GM06990 (cell line): ENCODE results near the gene MMAA.

ENCODE experiments used
- DNase-seq: peaks from one replicate; pipeline ENCODE4 v3.0.0-alpha.2; 2011; ENCODE audit not compliant: insufficient read length; ENCODE audit errors: extremely low read depth
- H3K27me3 ChIP-seq: replicated peaks from 2 replicates; pipeline ENCODE4 v1.6.0; 2011; ENCODE audit warnings: low read length; ENCODE audit not compliant: control insufficient read depth, insufficient read depth
- H3K36me3 ChIP-seq: 2 replicates; pipeline ENCODE4 v1.5.1; 2011; ENCODE audit warnings: low read length; ENCODE audit not compliant: control insufficient read depth, insufficient read depth
- H3K4me3 ChIP-seq: replicated peaks from 2 replicates; pipeline ENCODE4 v1.5.1; 2011; ENCODE audit warnings: low read depth, mild to moderate bottlenecking, control low read depth, low read length
- TF ChIP-seq, protein P1 (sequence below): IDR thresholded peaks from 2 replicates; pipeline ENCODE4 v1.5.1; 2011; ENCODE audit warnings: low read length, control low read depth, mild to moderate bottlenecking, inconsistent platforms; ENCODE audit not compliant: insufficient read depth, poor library complexity, severe bottlenecking

Gene MMAA

DNA sequence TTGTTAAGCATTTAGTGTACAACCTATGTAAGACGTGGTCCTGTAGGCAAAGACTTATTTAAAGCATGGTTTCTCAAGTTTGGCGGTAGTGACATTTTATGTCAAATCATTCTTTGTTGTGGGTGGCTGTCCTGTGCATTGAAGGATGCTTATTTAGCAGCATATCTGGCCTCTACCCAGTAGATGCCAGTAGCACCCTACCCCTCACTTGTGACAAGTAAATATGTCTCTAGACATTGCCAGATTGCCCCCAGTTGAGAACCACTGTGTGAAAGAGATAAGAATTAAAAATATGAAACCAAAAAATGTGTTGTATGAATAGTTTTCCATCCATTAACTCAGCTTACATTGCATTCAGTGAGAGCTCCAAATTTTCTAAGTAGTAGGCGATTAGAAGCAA, 25.5 kb downstream of the MMAA start:
- Histone ChIP-seq H3K36me3 (no peaks in the 10 kb centered on the region; the same call in 1 of the 2 replicates), H3K27me3 (no peaks in the 10 kb centered on the region), H3K4me3 (no peak overlapping the region)
- TF ChIP-seq, protein P1, sequence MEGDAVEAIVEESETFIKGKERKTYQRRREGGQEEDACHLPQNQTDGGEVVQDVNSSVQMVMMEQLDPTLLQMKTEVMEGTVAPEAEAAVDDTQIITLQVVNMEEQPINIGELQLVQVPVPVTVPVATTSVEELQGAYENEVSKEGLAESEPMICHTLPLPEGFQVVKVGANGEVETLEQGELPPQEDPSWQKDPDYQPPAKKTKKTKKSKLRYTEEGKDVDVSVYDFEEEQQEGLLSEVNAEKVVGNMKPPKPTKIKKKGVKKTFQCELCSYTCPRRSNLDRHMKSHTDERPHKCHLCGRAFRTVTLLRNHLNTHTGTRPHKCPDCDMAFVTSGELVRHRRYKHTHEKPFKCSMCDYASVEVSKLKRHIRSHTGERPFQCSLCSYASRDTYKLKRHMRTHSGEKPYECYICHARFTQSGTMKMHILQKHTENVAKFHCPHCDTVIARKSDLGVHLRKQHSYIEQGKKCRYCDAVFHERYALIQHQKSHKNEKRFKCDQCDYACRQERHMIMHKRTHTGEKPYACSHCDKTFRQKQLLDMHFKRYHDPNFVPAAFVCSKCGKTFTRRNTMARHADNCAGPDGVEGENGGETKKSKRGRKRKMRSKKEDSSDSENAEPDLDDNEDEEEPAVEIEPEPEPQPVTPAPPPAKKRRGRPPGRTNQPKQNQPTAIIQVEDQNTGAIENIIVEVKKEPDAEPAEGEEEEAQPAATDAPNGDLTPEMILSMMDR: no peak
- DNase-seq: no peak

DNA sequence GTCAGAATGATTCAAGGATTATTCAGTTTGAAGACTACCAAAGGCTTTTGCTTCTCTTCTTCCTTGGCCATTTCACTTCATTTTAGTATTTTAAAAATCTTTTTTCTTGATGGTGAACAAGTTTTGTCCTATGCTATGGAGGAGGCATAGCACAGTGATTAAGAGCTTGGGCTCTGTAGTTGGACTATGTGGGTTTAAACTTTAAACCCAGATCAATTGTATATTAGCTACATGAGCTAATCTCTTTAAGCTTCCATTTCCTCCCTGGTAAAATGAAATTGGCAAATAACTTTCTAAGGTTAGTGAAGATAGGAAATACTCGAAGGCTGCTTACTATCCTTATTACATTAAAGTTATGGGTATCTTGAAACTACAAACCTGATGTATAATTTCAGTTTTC, 37.0 kb downstream of the MMAA start:
- Histone ChIP-seq H3K27me3 (no peaks in the 10 kb centered on the region), H3K4me3 (no peak overlapping the region), H3K36me3 (no peaks in the 10 kb centered on the region; the same call in 1 of the 2 replicates)
- DNase-seq: no peak
- TF ChIP-seq, protein P1: no peak

DNA sequence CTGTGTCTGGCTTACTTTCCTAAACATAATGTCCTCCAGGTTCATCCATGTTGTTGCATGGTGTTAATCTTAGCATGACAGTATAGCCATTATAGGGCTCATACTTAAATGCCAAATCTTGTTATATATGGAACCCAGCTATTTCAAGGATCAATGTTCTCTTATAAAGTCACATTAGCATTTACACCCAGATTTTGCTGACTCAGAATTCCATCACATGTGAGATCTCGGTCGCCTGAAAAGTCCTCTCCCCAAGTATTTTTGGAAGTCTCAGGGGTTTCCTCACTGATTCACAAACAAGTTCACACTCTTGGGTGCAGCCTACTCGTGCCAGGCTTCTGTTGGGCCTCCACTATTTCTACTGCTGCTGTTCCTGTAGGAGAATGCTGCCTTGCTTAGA, 40.9 kb downstream of the MMAA start:
- Histone ChIP-seq H3K4me3 (no peak overlapping the region), H3K36me3 (no peaks in the 10 kb centered on the region; the same call in 1 of the 2 replicates), H3K27me3 (no peaks in the 10 kb centered on the region)
- no peak for DNase-seq
- TF ChIP-seq, protein P1: no peak

GRCh38 chr4:145663194-145663593, 44.0 kb downstream of the MMAA start:
- DNase-seq: no peak
- no peak overlapping the region for H3K4me3 ChIP-seq
- no peaks in the 10 kb centered on the region for H3K36me3 ChIP-seq
- TF ChIP-seq, protein P1: no peak
- no peaks in the 10 kb centered on the region for H3K27me3 ChIP-seq

GRCh38 chr4:145665773-145666172, 46.6 kb downstream of the MMAA start:
- H3K36me3 ChIP-seq: no peaks in the 10 kb centered on the region
- H3K4me3 ChIP-seq: no peak overlapping the region
- DNase-seq: no peak
- H3K27me3 ChIP-seq: no peaks in the 10 kb centered on the region
- TF ChIP-seq, protein P1: no peak

DNA sequence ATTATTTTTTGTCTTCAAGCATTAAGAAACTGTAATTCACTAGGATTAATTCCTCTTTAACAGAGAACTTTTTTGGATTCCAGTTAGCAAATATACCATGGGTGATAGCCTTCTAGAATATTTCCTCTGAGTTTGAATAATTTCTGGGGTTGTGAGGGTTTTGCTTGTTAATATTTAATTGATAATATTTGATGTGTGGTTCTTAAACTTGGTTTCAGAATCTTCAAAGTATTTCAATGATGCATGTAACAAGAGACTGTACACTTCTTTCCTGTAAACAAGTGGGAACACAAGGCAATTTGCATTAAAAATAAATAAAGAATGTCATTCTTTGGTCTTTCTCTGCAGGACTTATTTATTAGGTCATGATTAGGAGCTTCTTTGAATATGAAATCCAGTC, 51.2 kb downstream of the MMAA start:
- TF ChIP-seq, protein P1: no peak
- Histone ChIP-seq H3K27me3 (no peaks in the 10 kb centered on the region), H3K36me3 (no peaks in the 10 kb centered on the region), H3K4me3 (no peak overlapping the region)
- DNase-seq: no peak
